ENCODE data around the gene TAOK3. TPM values are rescaled to one million over a fixed set of nuclear protein-coding genes. Genes with fewer than 3 reads are reported as not detected.

The TAOK3 gene
- total and polyA plus RNA-seq, 4 donors: 19.9 to 54.5 (median 37.7) TPM

DNA sequence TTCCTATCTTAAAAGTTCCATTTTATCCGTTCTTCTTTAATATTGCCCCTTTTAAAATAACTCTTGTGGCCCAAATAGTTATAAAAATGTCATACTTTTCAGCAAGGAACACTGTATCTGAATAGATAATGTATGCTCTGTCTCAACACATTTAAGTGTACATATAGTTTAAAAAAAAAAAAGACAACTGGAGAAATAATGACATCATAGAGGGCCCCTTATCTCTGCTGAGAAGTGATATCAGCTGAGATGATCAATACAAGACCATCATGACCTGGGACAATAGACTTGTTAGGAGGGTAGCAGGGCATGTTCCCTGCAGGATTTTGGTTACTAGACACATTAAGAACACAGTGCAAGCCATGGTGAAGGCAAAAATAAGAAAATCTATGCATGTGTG is 159.3 kb downstream of the TAOK3 start:
- Histone ChIP-seq H3K36me3 (ENCODE audit: control insufficient read depth in 4 of 4, insufficient read depth in 4 of 4, low read length in 4 of 4) (peaks cover 0 to 8% (median 5%) of the 10 kb centered on the region in 4 donors), H3K9ac (ENCODE audit: insufficient read depth in 1 of 2, low read length in 2 of 2) (no peak overlapping the region)
- 96% methylated on average over 1 of the region's 1 CpG for WGBS, 2 donors

DNA sequence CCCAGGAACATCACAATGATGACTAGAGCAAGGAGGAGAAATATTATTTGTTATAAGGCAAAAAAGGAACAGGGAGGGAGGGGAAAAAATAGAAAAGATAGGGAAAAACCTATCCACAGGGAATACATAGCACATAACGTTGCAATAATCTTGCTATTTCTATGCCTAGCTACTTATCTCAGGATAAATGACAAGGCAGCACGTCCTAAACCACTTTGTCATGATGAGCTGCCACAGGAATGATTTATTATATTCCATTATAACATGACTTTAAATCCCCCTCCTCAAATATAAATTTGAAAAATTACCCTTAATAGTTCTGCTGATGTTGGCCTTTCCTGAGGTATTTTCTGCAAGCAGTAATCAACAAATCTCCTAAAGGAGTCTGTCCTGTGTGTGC is 160.1 kb downstream of the TAOK3 start:
- WGBS, 2 donors: 91 to 97% methylated on average over 2 of the region's 2 CpGs
- DNase-seq (no peak), ATAC-seq (ENCODE audit: insufficient read depth, low FRiP score) (no peak)
- H3K27ac ChIP-seq (ENCODE audit: low read depth in 1 of 2, low read length in 1 of 2): no peak overlapping the region
- H3K27me3 ChIP-seq (ENCODE audit: control insufficient read depth in 3 of 3, insufficient read depth in 3 of 3, low read length in 2 of 3): no peaks in the 10 kb centered on the region
- no peak overlapping the region for H3K4me3 ChIP-seq
- H3K9ac ChIP-seq (ENCODE audit: insufficient read depth in 1 of 2, low read length in 2 of 2): no peak overlapping the region
- peaks cover 0 to 4% (median 0%) of the 10 kb centered on the region in 5 donors for H3K4me1 ChIP-seq (ENCODE audit: control insufficient read depth in 5 of 5, insufficient read depth in 5 of 5, low read length in 5 of 5)
- H3K9me3 ChIP-seq (ENCODE audit: control insufficient read depth in 4 of 4, insufficient read depth in 3 of 4, low read length in 3 of 4): no peaks in the 10 kb centered on the region
- H3K36me3 ChIP-seq (ENCODE audit: control insufficient read depth in 4 of 4, insufficient read depth in 4 of 4, low read length in 4 of 4): peaks cover 0 to 8% (median 5%) of the 10 kb centered on the region in 4 donors
- TF ChIP-seq, protein P1, sequence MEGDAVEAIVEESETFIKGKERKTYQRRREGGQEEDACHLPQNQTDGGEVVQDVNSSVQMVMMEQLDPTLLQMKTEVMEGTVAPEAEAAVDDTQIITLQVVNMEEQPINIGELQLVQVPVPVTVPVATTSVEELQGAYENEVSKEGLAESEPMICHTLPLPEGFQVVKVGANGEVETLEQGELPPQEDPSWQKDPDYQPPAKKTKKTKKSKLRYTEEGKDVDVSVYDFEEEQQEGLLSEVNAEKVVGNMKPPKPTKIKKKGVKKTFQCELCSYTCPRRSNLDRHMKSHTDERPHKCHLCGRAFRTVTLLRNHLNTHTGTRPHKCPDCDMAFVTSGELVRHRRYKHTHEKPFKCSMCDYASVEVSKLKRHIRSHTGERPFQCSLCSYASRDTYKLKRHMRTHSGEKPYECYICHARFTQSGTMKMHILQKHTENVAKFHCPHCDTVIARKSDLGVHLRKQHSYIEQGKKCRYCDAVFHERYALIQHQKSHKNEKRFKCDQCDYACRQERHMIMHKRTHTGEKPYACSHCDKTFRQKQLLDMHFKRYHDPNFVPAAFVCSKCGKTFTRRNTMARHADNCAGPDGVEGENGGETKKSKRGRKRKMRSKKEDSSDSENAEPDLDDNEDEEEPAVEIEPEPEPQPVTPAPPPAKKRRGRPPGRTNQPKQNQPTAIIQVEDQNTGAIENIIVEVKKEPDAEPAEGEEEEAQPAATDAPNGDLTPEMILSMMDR (IDR thresholded peaks at IDR 0.05; ENCODE audit: control extremely low read depth, extremely low read depth): no peak

More for the DNA sequence above, 159.3 kb downstream of the TAOK3 start:
- DNase-seq: no peak
- no peak for ATAC-seq (ENCODE audit: insufficient read depth, low FRiP score)
- Histone ChIP-seq H3K27me3 (ENCODE audit: control insufficient read depth in 3 of 3, insufficient read depth in 3 of 3, low read length in 2 of 3) (no peaks in the 10 kb centered on the region), H3K27ac (ENCODE audit: low read depth in 1 of 2, low read length in 1 of 2) (no peak overlapping the region), H3K4me1 (ENCODE audit: control insufficient read depth in 5 of 5, insufficient read depth in 5 of 5, low read length in 5 of 5) (peaks cover 0 to 4% (median 0%) of the 10 kb centered on the region in 5 donors), H3K4me3 (no peak overlapping the region), H3K9me3 (ENCODE audit: control insufficient read depth in 4 of 4, insufficient read depth in 3 of 4, low read length in 3 of 4) (no peaks in the 10 kb centered on the region)
- TF ChIP-seq, protein P1 (IDR thresholded peaks at IDR 0.05; ENCODE audit: control extremely low read depth, extremely low read depth): no peak

DNA sequence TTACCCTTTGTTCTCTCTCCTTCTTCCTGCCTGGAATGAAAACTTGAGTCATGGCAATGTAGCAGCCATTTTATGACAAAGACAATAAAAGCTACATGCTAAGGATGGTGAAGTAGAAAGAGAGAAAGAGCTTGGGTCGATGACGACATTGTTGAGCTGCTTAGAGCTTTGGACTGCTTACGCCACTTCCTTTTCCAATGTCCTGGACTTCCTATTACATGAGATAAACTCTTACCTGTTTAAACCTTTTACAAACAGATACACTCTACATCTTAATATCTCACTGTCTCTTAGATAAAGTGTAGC is 166.6 kb downstream of the TAOK3 start:
- Histone ChIP-seq H3K9me3 (ENCODE audit: control insufficient read depth in 4 of 4, insufficient read depth in 3 of 4, low read length in 3 of 4) (no peaks in the 10 kb centered on the region), H3K4me3 (no peak overlapping the region), H3K4me1 (ENCODE audit: control insufficient read depth in 5 of 5, insufficient read depth in 5 of 5, low read length in 5 of 5) (no peaks in the 10 kb centered on the region), H3K36me3 (ENCODE audit: control insufficient read depth in 4 of 4, insufficient read depth in 4 of 4, low read length in 4 of 4) (peaks cover 3 to 8% (median 6%) of the 10 kb centered on the region in 4 donors), H3K9ac (ENCODE audit: insufficient read depth in 1 of 2, low read length in 2 of 2) (no peak overlapping the region), H3K27ac (ENCODE audit: low read depth in 1 of 2, low read length in 1 of 2) (no peak overlapping the region), H3K27me3 (ENCODE audit: control insufficient read depth in 3 of 3, insufficient read depth in 3 of 3, low read length in 2 of 3) (no peaks in the 10 kb centered on the region)
- DNase-seq (no peak), ATAC-seq (ENCODE audit: insufficient read depth, low FRiP score) (no peak)
- TF ChIP-seq, protein P1 (IDR thresholded peaks at IDR 0.05; ENCODE audit: control extremely low read depth, extremely low read depth): no peak
- 32 to 68% methylated on average over 3 of the region's 3 CpGs for WGBS, 2 donors

DNA sequence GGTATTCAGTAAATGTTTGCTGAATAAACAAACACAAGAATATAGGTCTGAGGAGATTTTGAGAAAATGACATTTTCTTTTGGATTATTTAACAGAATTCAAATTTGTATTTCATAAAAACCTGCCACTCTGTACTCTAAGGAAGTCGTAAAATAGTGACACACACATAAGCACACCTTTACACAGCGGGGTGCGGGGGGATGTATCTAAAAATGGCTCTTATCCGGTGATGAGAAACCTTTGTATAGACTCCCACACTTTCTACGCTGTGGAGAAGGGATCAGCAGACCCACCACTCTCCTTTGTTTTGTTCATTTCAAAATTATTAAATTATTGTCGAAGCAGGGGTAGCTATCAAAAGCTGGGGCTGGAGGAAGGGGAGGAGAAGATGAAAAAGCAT is 178.7 kb downstream of the TAOK3 start:
- Histone ChIP-seq H3K4me1 (ENCODE audit: control insufficient read depth in 5 of 5, insufficient read depth in 5 of 5, low read length in 5 of 5) (peaks cover 0 to 18% (median 6%) of the 10 kb centered on the region in 5 donors), H3K4me3 (no peak overlapping the region), H3K36me3 (ENCODE audit: control insufficient read depth in 4 of 4, insufficient read depth in 4 of 4, low read length in 4 of 4) (peaks cover 7 to 14% (median 12%) of the 10 kb centered on the region in 4 donors), H3K27ac (ENCODE audit: low read depth in 1 of 2, low read length in 1 of 2) (no peak overlapping the region), H3K27me3 (ENCODE audit: control insufficient read depth in 3 of 3, insufficient read depth in 3 of 3, low read length in 2 of 3) (no peaks in the 10 kb centered on the region), H3K9me3 (ENCODE audit: control insufficient read depth in 4 of 4, insufficient read depth in 3 of 4, low read length in 3 of 4) (no peaks in the 10 kb centered on the region), H3K9ac (ENCODE audit: insufficient read depth in 1 of 2, low read length in 2 of 2) (no peak overlapping the region)
- ATAC-seq (ENCODE audit: insufficient read depth, low FRiP score) (no peak), DNase-seq (no peak)
- TF ChIP-seq, protein P1 (IDR thresholded peaks at IDR 0.05; ENCODE audit: control extremely low read depth, extremely low read depth): no peak
- WGBS, 2 donors: 94 to 99% methylated on average over 6 of the region's 6 CpGs

Measured in lung (tissue), 12 donors.